GM12878 (cell line): ENCODE measurements around the gene MYO10. TPM values are rescaled to one million over a fixed set of nuclear protein-coding genes. Genes with fewer than 3 reads are reported as not detected.

Source experiments
- ATAC-seq: fragments of 200-7000 bp; cut with Tn5 transposase; 3 replicates; pipeline ENCODE4 v1.9.1; 2020; ENCODE audit warnings: mild to moderate bottlenecking, moderate library complexity
- BruUV-seq: library from RNA; stranded (reverse); fragments of 400-500 nt; replicated peaks from 2 replicates; lab custom pipeline; 2021; lab: Mats Ljungman, UMichigan
- CTCF ChIA-PET: fragments of 300-600 bp; sonication (Branson Sonifier 250); formaldehyde crosslinking; extraction: SDS; loops from one replicate; lab custom pipeline; 2021; ENCODE audit warnings: inconsistent platforms; lab: Yijun Ruan, JAX
- POLR2A ChIA-PET: fragments of 350-600 bp; formaldehyde crosslinking; extraction: SDS; loops from one replicate; lab custom pipeline; 2021; ENCODE audit warnings: inconsistent platforms; lab: Charles Lee
- RAD21 ChIA-PET: fragments of 300-600 bp; sonication (Branson Sonifier 250); formaldehyde crosslinking; loops from one replicate; lab custom pipeline; 2023; ENCODE audit warnings: antibody characterized with exemption; ENCODE audit not compliant: unreplicated experiment; lab: Charles Lee
- SMC1A ChIA-PET: fragments of 300-600 bp; sonication (Branson Sonifier 250); formaldehyde crosslinking; loops from one replicate; lab custom pipeline; 2023; ENCODE audit not compliant: unreplicated experiment, uncharacterized antibody; lab: Charles Lee
- DNase-seq: peaks from one replicate; pipeline ENCODE4 v3.0.0-alpha.2; 2011; ENCODE audit warnings: low read depth, low spot score
- FAIRE-seq: peaks from 3 replicates; lab custom pipeline; 2011; peaks lifted over from hg19 to GRCh38; lab: Jason Lieb, UNC
- H2AFZ ChIP-seq: 2 replicates; pipeline ENCODE4 v1.6.0; 2011; ENCODE audit warnings: low read depth, low read length, control low read depth; ENCODE audit not compliant: control insufficient read depth
- H3K27ac ChIP-seq: 2 replicates; pipeline ENCODE4 v1.5.1; 2011; ENCODE audit warnings: control low read depth; ENCODE audit not compliant: control insufficient read depth, insufficient read depth
- H3K27me3 ChIP-seq, 2 experiments: replicated peaks in 1 of 2; 2 replicates each; pipeline versions ENCODE4 v1.6.0 to v1.6.1; 2011; ENCODE audit warnings: low read length in 1 of 2; ENCODE audit not compliant: control insufficient read depth in 2 of 2, insufficient read depth in 2 of 2
- H3K36me3 ChIP-seq, 2 experiments: 2 replicates each; pipeline ENCODE4 v1.5.1; 2011; ENCODE audit warnings: low read length in 1 of 2; ENCODE audit not compliant: control insufficient read depth in 2 of 2, insufficient read depth in 2 of 2
- H3K4me1 ChIP-seq: 2 replicates; pipeline ENCODE4 v1.6.1; 2011; ENCODE audit warnings: mild to moderate bottlenecking, low read length, moderate library complexity, mixed read lengths; ENCODE audit not compliant: control insufficient read depth, insufficient read depth
- H3K4me2 ChIP-seq: 2 replicates; pipeline ENCODE4 v1.6.0; 2011; ENCODE audit warnings: control low read depth; ENCODE audit not compliant: control insufficient read depth, insufficient read depth
- H3K4me3 ChIP-seq: fragments of 200-600 bp; sonication (generic); 2 replicates; pipeline ENCODE4 v1.5.1; 2016
- H3K79me2 ChIP-seq: 2 replicates; pipeline ENCODE4 v1.6.0; 2011; ENCODE audit warnings: low read length; ENCODE audit not compliant: control insufficient read depth, insufficient read depth
- H3K9ac ChIP-seq: 2 replicates; pipeline ENCODE4 v1.8.0; 2011; ENCODE audit warnings: low read length, control low read depth, mixed read lengths; ENCODE audit not compliant: control insufficient read depth, insufficient read depth
- H3K9me3 ChIP-seq: replicated peaks from 3 replicates; pipeline ENCODE4 v1.5.1; 2011; ENCODE audit warnings: mild to moderate bottlenecking, low read length; ENCODE audit not compliant: control insufficient read depth, insufficient read depth
- H4K20me1 ChIP-seq: 2 replicates; pipeline ENCODE4 v1.6.0; 2011; ENCODE audit not compliant: control insufficient read depth, insufficient read depth
- IRF4 ChIP-seq: IDR thresholded peaks from 2 replicates; pipeline ENCODE4 v1.6.1; 2011; ENCODE audit warnings: low read depth, low read length
- NBN ChIP-seq: fragments of 450-650 bp; IDR thresholded peaks from 2 replicates; pipeline ENCODE4 v1.6.1; 2016
- NFYB ChIP-seq: IDR thresholded peaks from 2 replicates; pipeline ENCODE4 v1.6.1; 2011; ENCODE audit warnings: low read depth, mild to moderate bottlenecking, low read length, improper control_type of control experiment, moderate library complexity; ENCODE audit not compliant: insufficient read depth
- SPI1 ChIP-seq: IDR thresholded peaks from 2 replicates; pipeline ENCODE4 v1.6.1; 2011; ENCODE audit warnings: low read depth, mild to moderate bottlenecking, low read length, moderate library complexity, borderline replicate concordance; ENCODE audit not compliant: insufficient read depth
- TAF1 ChIP-seq: IDR thresholded peaks from 2 replicates; pipeline ENCODE4 v1.6.1; 2011; ENCODE audit warnings: mild to moderate bottlenecking, low read depth, low read length, borderline replicate concordance
- TARDBP ChIP-seq: IDR thresholded peaks from 2 replicates; pipeline ENCODE4 v1.6.1; 2016; ENCODE audit warnings: borderline replicate concordance
- WGBS: methylation state at CpG from one replicate; pipeline ENCODE4 v1.1.6; 2016; ENCODE audit warnings: low lambda C conversion rate; ENCODE audit not compliant: insufficient replicate concordance, insufficient coverage; ENCODE audit errors: missing lambda C conversion rate; 5-methylcytosine and 5-hydroxymethylcytosine counted together
- in situ Hi-C: fragments of 300-500 bp; cut with MboI; formaldehyde crosslinking; loops from 9 replicates; pipeline ENCODE4 v1.14.3; 2018; ENCODE audit warnings: mixed read lengths
- intact Hi-C: fragments of 100-400 bp; cut with micrococcal nuclease; formaldehyde crosslinking; loops from one replicate; pipeline ENCODE4 v1.14.2; 2022; ENCODE audit not compliant: unreplicated experiment
- polyA plus RNA-seq, 11 experiments: library from polyadenylated mRNA; depleted of rRNA in 4 of 11; unstranded in 6 of 11; stranded (reverse) in 5 of 11; fragments of >200 nt; fragmentation: Nextera tagmentation in 4 of 11; fragmentation: Illumina TruSeq in 1 of 11; extraction: Ambion mirVana in 4 of 11; extraction: Trizol in 1 of 11; gene quantifications; 1 replicate in 1 of 11; 2 replicates in 10 of 11; pipeline versions ENCODE4 v1.2.1 to v1.2.3, GENCODE V29; 2011 to 2016; ENCODE audit warnings: inconsistent platforms in 2 of 11, missing spikeins in 2 of 11, low read depth in 1 of 11
- total RNA-seq, 4 experiments: library from RNA; depleted of rRNA in 3 of 4; stranded (reverse); fragments of >200 nt in 3 of 4; fragmentation: Illumina TruSeq in 1 of 4; extraction: Trizol in 1 of 4; gene quantifications; 2 replicates each; pipeline versions ENCODE4 v1.2.1 to v1.2.3, GENCODE V29; 2013 to 2021
- TF ChIP-seq, protein P1 (sequence below): fragments of 450-650 bp; IDR thresholded peaks from 2 replicates; pipeline ENCODE4 v1.6.1; 2017; ENCODE audit warnings: antibody characterized with exemption, mild to moderate bottlenecking, moderate library complexity
- TF ChIP-seq, protein P2 (sequence below): fragments of 450-650 bp; IDR thresholded peaks from 2 replicates; pipeline ENCODE4 v1.6.1; 2016; ENCODE audit warnings: mild to moderate bottlenecking

The MYO10 gene
- total and polyA plus RNA-seq, 10 of the 15 experiments (the other 5 are each of a cell fraction or from before 2014, with no cell fraction given), result 0.02 to 0.77 (median 0.17) TPM

DNA sequence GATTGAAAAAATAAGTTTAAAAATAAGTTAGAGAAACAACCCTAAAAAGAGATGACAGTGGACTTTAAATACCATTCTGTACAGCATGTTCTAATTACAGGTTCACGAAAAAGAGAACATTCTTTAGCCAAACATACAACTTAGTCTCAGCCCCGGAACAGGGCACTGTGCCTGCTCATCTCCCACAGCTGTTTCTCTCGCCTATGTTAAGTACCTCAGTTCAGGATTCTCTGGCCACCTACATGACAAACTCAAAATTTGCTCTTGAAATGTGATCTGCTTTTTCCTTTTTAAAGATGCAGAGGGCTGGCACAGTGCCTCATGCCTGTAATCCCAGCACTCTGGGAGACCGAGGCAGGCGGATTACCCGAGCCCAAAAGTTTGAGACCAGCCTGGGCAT, 52.3 kb downstream of the MYO10 start:
- no peaks in the 10 kb centered on the region for H3K36me3 ChIP-seq
- no peaks in the 10 kb centered on the region for H4K20me1 ChIP-seq
- H3K4me3 ChIP-seq, result no peak overlapping the region
- TF ChIP-seq, protein P1, sequence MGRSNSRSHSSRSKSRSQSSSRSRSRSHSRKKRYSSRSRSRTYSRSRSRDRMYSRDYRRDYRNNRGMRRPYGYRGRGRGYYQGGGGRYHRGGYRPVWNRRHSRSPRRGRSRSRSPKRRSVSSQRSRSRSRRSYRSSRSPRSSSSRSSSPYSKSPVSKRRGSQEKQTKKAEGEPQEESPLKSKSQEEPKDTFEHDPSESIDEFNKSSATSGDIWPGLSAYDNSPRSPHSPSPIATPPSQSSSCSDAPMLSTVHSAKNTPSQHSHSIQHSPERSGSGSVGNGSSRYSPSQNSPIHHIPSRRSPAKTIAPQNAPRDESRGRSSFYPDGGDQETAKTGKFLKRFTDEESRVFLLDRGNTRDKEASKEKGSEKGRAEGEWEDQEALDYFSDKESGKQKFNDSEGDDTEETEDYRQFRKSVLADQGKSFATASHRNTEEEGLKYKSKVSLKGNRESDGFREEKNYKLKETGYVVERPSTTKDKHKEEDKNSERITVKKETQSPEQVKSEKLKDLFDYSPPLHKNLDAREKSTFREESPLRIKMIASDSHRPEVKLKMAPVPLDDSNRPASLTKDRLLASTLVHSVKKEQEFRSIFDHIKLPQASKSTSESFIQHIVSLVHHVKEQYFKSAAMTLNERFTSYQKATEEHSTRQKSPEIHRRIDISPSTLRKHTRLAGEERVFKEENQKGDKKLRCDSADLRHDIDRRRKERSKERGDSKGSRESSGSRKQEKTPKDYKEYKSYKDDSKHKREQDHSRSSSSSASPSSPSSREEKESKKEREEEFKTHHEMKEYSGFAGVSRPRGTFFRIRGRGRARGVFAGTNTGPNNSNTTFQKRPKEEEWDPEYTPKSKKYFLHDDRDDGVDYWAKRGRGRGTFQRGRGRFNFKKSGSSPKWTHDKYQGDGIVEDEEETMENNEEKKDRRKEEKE, result no peak
- no peak for TF ChIP-seq NBN
- TF ChIP-seq, protein P2, sequence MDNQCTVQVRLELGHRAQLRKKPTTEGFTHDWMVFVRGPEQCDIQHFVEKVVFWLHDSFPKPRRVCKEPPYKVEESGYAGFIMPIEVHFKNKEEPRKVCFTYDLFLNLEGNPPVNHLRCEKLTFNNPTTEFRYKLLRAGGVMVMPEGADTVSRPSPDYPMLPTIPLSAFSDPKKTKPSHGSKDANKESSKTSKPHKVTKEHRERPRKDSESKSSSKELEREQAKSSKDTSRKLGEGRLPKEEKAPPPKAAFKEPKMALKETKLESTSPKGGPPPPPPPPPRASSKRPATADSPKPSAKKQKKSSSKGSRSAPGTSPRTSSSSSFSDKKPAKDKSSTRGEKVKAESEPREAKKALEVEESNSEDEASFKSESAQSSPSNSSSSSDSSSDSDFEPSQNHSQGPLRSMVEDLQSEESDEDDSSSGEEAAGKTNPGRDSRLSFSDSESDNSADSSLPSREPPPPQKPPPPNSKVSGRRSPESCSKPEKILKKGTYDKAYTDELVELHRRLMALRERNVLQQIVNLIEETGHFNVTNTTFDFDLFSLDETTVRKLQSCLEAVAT, result no peak
- TF ChIP-seq NFYB, result no peak
- no peak for TF ChIP-seq IRF4
- TF ChIP-seq TAF1, result no peak
- no peak for TF ChIP-seq TARDBP
- no peak for TF ChIP-seq SPI1
- ATAC-seq (no peak), FAIRE-seq (no peak), DNase-seq (no peak)
- intact Hi-C loops (no loop called here), in situ Hi-C loops (no loop called here)
- ChIA-PET CTCF (no interaction called here), SMC1A (no interaction called here), POLR2A (no interaction called here), RAD21 (no interaction called here)
- H3K9me3 ChIP-seq, result no peaks in the 10 kb centered on the region
- no peaks in the 10 kb centered on the region for H3K27me3 ChIP-seq
- H3K79me2 ChIP-seq, result no peaks in the 10 kb centered on the region
- 12% methylated on average over 6 of the region's 6 CpGs for WGBS
- no peaks in the 10 kb centered on the region for H3K4me1 ChIP-seq
- no peak overlapping the region for H3K27ac ChIP-seq
- H3K9ac ChIP-seq, result no peak overlapping the region
- BruUV-seq, result no TSS peak
- H2AFZ ChIP-seq, result no peak overlapping the region
- no peak overlapping the region for H3K4me2 ChIP-seq
